Spleen (tissue), 7 donors: Measurements from ENCODE around the gene MOV10.

ENCODE experiments used
- POLR2A ChIP-seq, 3 donors: fragments of 450-650 bp; IDR thresholded peaks; one replicate each; pipeline ENCODE4 v1.5.1; 2017; ENCODE audit warnings: antibody characterized with exemption in 3 of 3, mild to moderate bottlenecking in 1 of 3
- TF ChIP-seq, protein P1 (sequence below), 11 experiments: fragments of 200-600 bp in 7 of 11; fragments of 450-650 bp in 4 of 11; sonication (generic) in 4 of 11; IDR thresholded peaks in 8 of 11; conservative IDR thresholded peaks in 3 of 11; 1 replicate in 7 of 11; 2 replicates in 4 of 11; pipeline versions ENCODE4 v1.4.0 to v1.8.0; 2016 to 2021; ENCODE audit warnings: antibody characterized with exemption in 11 of 11, inconsistent platforms in 4 of 11, mild to moderate bottlenecking in 1 of 11
- donor health status: DM: no; HTN: no; CAD: no; lungs with moderate emphysema.
- donor health status: DM: no; HTN: no; CAD: no.
- donor health status: DM: no; HTN: no; CAD: no.

DNA sequence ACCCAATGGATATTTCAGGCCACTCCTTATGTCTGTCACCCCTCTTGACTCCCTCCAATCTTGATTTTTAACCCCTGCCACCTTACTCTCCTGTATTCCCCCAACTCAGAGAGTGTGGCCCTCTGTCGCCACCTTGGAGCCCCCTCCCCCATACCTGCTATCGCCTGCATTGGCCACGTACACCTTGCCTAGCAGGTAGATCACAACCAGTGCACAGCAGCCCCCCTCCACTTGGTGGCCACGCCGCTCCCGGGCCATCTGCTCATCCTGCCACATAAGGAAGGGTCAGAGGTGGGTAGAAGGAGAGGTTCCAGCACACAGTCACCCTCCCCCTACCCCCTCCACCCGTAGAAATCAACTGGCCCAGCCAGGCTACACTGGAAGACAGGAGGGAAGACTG, 37.7 kb downstream of the MOV10 start:
- TF ChIP-seq POLR2A (IDR thresholded peaks at IDR 0.05): no peak
- TF ChIP-seq, protein P1, sequence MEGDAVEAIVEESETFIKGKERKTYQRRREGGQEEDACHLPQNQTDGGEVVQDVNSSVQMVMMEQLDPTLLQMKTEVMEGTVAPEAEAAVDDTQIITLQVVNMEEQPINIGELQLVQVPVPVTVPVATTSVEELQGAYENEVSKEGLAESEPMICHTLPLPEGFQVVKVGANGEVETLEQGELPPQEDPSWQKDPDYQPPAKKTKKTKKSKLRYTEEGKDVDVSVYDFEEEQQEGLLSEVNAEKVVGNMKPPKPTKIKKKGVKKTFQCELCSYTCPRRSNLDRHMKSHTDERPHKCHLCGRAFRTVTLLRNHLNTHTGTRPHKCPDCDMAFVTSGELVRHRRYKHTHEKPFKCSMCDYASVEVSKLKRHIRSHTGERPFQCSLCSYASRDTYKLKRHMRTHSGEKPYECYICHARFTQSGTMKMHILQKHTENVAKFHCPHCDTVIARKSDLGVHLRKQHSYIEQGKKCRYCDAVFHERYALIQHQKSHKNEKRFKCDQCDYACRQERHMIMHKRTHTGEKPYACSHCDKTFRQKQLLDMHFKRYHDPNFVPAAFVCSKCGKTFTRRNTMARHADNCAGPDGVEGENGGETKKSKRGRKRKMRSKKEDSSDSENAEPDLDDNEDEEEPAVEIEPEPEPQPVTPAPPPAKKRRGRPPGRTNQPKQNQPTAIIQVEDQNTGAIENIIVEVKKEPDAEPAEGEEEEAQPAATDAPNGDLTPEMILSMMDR (IDR thresholded peaks at IDR 0.05 in 8 of 11, conservative IDR thresholded peaks at IDR 0.05 in 3 of 11): no peak
